A204.1 (cell line): Measurements from ENCODE around the gene NFATC1.

Experiments used
- FAIRE-seq: peaks from 2 replicates; lab custom pipeline; 2012; peaks lifted over from hg19 to GRCh38; lab: Jason Lieb, UNC

Gene NFATC1

DNA sequence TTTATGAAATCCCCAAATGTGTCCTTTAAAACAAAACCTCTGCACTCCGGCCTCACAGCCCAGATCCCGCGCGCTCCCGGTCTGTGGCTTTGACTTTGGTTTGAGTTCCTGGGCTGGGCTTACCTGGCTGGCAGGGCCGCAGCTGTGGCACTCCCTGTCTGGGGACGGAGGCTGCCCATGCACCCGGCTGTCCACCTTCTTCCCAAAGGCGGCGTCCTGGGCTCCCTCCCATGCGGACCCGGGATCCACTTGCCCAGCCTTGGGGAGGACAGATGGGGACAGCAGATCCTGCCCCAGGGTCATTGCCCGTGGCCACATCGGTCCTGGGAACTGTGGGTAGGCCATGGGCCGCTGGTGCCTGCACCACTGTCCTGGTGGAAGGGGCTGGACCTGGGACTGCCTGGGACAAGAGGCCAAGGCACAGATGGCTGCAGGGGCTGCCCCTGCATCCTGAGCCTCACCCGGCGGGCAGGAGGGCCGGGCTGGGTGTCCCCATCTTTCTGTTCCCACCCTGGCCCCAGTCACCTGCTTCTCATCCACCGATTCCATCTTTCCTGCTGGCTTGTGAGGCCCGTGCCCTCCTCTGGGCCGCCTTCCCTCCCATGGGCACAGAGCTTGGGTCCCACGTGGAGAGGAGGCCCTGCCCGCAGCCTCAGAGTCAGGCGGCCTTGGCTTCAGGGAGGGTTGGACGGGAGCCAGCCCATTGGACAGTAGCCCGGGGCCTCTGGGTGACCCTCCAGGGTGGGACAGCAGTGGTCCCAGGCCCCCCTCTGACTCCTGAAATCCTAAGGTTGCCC is 27.7 kb downstream of the NFATC1 start:
- no peak for FAIRE-seq

DNA sequence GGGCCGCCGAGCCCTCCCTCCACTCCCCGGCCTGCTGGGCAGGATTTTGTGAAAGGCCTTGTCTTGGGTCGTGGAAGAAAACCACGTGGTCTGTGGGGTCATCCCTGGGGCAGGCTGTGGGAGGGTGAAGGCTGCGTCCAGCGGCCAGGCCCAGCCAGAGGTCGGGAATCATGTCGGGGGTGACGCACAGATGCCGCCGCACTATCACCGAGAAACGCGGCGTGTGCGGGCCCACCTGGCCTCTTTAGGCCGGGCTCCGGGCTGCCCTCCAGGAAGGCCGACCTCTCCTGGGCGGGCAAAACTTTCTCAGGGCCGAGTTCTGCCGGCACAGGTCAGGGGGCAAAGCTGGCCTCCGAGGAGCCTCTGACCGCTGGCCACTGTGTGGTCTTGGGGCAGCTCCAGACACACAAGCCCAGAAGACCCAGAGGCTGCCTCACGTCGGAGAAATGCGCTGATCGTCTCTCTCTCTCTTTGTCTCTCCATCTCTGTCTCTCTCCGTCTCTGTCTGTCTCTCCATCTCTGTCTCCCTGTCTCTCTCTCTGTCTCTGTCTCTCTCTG is 28.4 kb downstream of the NFATC1 start:
- no peak for FAIRE-seq

DNA sequence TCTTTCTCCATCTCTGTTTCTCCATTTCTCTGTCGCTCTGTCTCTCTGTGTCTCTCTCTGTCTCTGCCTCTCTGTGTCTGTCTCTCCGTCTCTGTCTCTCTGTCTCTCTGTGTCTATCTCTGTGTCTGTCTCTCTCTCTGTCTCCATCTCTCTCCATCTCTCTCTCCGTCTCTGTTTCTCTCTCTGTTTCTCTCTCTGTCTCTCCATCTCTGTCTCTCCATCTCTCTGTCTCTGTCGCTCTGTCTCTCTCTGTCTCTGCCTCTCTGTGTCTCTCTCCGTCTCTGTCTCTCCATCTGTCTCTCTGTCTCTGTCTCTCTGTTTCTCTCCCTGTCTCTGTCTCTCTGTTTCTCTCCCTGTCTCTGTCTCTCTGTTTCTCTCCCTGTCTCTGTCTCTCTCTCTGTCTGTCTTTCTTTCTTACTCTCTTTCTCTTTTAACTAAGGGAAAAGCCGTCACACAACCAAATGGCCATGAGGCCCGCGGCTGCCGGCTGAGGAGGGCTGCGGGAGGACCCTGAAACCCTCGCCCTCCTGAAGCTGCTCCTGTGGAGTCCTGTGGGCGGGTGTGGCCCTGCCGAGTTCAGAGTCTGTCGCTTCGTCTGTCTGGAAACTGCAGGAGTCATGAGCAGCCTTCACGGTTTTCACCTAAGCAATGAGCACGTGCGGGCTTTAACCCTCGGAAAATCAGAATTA is 29.3 kb downstream of the NFATC1 start:
- no peak for FAIRE-seq

DNA sequence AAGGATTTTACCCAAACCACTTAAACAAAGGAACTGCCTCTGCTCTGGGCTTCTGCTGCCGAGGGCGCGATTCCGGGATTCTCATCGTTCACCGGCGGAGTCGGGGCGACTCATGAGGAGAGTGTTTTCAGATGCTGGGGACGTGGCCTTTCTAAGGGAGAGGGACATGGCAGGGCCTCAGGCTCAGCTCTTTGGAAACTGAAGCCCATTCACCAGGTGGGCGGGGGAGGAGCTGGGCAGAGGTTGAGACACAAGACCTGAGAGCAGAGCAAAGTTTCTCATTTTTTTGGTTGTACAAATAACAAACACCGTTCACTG is 29.8 kb downstream of the NFATC1 start:
- FAIRE-seq = no peak

DNA sequence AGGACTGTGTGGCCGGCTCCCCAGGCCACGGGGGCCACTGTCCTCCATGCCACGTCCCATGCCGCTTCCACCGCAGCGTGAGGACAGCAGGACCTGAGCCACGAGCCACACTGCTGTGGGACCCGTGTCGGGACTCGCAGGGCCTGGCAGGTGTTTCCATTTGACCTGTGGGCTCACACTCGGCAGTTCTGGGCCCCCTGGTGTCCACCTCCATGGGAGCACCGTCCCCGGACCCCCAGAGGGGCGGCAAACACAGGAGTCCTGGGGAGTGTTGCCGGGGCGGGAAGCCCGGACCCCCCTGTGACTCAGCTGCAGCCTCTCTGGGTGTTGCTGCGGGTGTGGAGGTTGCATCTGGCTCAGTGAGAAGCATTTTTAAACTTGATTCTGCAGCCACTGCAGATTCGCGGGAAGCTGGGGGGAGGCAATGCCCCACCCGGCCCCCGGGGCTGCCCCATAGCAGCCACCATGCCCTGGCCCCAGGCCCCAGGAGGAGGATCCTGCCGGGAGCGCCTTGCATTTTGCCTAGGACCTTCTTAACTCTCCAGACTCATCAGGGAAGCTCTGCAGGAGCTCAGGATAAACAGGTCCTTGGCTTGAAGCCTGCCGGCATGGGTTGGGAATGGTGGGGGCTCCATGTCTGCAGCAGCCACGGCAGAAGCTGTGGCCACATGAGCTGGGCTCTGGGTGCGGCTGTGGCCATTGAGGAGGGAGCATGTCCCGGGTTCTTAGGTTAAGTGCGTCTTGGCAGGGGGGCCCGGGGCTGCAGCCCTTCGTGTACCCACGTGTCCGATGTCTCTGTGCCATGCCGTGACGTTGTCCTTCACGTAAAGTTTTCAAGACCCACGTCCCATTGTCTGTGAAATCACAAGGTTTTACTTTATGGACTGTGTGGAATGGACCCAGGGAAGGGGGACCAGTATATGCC is 30.9 kb downstream of the NFATC1 start:
- FAIRE-seq = no peak

DNA sequence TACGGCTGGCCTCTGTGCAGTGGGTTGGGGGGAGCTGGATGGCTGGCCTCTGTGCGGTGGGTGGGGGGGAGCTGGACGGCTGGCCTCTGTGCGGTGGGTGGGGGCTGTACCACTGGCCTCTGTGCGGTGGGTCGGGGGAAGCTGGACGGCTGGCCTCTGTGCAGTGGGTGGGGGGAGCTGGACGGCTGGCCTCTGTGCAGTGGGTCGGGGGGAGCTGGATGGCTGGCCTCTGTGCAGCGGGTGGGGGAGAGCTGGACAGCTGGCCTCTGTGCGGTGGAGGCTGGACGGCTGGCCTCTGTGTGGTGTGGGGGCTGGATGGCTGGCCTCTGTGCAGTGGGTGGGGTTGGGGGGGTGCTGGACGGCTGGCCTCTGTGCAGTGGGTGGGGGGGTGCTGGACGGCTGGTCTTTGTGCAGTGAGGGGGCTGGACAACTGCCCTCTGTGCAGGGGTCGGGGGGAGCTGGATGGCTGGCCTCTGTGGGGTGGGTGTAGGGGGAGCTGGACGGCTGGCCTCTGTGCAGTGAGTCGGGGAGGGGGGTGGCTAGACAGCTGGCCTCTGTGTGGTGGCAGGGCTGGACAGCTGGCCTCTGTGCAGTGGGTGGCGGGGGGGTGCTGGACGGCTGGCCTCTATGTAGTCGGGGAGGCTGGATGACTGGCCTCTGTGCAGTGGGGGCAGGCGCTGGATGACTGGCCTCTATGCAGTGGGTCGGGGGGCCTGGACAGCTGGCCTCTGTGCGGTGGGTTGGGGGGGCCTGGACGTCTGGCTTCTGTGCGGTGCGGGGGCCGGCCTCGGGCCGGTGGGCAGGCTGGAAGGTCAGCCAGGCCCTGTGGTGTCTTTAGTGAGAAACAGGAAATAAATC is 31.9 kb downstream of the NFATC1 start:
- FAIRE-seq = no peak

DNA sequence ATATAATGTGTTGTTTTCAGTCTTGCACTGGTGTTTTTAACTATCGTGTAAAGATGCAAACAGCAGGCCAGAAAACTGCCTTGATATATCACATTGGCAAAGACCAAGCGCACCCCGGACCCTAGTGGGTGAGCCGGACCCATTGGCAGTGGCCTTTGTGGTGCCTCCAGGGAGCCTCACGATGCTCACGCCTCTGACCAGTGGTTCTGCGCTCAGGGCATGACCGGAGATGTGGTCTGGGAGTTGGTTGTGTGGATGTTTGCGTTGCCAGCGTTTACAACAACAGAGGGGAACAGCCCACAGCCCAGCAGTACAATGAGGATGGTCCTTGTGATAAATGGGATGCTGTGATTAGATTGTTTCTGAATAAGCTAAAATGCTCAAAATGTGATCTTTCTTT is 32.6 kb downstream of the NFATC1 start:
- no peak for FAIRE-seq

DNA sequence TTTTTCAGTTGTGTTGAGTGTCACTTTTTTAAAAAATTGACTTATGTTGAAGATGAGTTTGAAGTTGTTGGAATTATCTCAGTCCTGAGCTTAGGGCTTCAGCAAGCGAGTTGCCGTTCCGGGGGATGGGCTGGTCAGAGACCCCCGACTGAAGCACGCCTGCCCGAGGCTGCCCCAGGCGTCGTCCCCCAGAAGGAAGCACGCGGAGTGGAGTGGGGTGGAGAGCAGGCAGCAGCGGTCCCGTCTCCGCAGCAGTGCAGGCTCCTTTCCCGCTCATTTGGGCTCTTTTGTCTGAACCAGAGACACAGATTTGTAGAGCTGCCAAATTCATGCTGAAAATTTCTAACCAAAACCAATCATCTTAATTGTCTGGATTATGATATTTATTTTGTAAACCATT is 33.7 kb downstream of the NFATC1 start:
- no peak for FAIRE-seq

DNA sequence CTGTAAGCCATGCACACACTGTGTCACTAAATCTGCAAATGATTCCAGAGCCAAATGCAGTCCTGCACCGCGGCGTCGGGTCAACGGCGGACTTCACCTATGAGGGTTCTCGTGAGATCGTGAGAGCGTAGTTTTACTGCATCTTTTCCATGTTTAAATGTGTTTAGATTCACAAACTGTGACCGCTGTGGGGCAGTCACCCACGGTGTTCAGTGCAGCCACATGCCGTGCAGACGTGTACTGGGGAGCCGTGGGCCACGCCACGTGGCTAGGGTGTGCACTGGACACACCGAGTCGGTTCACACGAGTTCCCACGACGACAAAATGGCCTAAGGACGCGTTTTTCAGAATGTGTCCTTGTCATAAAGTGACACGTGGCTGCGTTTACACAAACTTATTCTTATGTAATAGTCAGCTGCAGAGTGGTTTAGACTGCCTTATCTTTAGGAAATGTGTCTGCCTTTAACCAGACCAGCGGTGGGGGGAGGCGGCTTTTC is 34.1 kb downstream of the NFATC1 start:
- no peak for FAIRE-seq

DNA sequence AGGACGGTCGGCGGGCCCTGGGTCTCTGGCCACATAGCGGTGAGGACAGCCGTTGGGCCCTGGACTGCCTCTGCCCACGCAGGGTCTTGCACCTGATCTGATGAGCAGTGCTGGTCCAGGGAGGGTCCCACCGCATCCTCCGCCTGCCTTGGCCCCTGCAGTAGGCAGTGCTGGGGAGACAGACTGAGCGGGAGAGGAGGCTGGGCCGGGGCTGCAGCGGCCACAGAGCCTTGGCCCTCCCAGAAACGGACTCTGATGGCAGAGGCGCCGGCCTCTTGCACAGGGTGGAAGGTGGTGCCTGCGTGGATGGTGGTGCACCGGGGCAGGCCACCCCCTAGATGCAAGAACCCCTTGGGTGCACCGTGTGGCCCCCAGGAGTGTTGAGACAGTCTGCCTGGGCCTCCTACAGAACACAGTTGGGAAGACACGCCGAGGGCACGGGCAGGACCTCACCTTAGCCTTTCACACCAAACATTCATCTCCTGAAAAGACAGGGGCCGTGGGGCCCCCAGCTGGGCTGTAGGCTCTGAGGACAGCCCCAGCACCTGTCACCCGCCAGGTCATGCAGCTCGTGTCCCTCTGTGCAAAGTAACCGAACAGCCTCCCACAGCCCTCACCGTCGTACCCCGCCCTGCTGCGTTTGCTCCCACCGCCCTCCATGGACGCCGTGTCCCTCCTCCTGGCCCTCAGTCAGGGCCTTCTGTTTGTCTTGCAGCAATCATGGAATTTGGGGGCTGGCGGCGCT is 36.8 kb downstream of the NFATC1 start:
- FAIRE-seq = no peak

DNA sequence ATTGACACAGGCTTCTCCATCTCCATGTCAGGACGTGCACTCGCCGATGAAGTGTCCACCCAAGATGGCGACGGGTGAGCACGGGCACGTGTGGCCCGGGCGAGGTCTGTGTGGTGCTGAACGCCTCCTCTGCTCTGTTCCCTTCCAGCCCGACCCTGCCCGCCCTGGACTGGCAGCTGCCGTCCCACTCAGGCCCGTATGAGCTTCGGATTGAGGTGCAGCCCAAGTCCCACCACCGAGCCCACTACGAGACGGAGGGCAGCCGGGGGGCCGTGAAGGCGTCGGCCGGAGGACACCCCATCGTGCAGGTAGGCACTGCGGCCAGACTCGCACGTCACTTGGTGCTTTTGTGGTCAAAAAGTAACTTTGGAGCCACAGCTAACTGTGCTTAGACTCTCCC is 37.7 kb downstream of the NFATC1 start:
- no peak for FAIRE-seq

DNA sequence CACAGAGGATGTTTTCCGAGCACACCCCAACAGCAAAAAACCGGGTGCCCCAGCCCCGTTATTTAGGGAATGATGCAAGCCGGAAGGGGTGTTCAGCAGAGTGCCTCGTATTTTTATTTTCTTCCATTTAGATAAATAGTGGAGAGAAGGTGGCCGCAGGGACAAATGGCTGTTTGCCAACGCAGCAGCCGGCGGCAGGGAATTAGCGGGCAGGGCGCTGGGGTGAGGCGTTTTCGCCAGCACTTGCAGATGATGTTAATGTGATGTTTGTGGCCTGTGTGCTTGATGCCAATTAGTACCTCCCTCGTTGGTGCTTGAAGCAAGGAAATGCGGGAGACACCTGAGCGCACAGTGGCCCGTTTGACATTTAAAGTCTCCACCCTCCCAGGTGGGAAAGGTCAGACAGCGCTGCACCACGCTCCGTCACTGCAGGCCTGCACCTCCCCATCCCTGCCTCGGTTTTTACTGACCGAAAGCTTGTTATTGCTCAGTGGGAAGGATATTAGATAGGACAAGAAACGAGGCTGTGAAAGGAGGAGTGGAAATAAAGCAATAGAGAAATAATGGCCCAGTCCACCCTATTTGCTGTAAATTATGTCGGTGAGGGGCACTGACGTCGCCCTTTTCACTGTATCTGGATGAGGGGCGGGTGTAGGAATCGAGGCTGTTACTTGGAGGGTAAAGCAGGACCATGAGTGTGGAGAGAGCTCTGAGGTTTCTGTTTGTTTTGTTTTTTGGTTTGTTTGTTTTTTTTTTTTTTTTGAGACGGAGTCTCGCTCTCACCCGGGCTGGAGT is 39.1 kb downstream of the NFATC1 start:
- no peak for FAIRE-seq

DNA sequence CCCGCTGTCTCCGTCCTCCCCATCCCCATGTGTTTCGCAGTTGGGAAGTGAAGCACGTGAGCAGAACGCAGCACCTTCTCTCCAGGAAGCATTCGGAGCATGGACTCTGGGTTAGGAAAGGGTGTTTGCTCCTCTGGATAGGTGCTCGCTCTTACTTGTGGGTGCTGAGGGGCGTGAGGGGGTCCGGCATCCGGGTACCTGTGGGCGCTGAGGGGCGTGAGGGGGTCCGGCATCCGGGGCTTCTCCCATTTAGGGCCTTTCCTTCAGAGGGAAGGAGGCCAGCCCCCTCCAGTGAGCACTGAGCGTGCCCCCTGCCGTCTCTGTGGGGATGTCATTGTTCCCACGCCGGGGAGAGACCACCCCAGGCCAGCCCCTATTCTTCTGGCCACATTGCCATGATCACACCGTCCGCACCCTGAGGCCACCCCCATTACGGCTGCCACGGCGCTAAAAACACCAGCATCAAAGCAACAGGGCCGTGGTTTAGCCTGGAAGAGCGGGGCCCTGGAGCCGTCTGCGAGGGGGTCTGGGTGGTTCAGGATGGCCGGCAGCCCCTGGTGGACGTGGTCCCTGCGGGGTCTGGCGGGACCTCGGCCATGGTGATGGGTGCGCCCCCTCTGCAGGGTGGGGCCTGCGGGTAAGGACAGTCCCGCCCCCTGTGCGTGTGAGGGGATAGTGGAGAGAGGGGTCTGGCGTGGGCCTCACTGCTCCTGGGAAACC is 41.0 kb downstream of the NFATC1 start:
- FAIRE-seq = no peak

DNA sequence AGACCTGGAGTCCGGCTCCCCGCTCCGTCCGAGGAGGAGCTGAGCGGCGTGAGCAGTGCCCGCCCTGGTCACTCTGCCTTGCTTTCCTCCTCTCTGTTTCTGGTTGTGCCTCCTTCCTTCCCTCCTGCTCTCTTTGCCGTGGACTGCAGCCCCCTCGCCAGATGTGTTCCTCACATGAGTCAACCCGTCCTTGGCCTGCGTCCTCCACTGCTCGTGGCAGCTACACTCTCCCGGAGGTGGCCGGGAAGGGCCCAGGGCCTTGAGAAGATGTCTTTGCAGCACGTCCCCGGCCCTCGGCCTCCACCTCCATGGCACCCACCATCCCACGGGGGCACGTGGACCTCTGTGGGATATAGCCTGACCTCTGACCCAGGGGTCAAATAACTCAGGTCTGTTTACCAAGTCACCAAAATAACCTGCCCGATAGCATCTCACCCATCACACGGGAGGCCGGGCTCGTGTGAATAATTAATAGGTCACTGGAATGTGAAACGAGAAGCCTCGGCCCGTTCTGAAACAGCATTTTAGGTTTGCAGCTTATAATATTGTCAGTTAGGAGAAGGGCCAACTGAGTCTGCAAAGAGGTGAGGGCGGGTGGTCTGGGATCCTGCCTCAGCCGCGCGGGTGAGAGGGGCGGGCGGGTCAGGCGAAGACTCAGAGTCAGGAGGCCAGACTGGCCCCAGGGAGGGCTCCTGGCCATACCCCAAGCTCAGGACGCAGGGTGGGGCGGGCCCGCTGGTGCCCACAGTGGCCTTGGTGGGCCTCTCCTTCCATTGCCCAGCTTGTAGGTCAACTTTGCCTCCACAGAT is 42.6 kb downstream of the NFATC1 start:
- FAIRE-seq = no peak

DNA sequence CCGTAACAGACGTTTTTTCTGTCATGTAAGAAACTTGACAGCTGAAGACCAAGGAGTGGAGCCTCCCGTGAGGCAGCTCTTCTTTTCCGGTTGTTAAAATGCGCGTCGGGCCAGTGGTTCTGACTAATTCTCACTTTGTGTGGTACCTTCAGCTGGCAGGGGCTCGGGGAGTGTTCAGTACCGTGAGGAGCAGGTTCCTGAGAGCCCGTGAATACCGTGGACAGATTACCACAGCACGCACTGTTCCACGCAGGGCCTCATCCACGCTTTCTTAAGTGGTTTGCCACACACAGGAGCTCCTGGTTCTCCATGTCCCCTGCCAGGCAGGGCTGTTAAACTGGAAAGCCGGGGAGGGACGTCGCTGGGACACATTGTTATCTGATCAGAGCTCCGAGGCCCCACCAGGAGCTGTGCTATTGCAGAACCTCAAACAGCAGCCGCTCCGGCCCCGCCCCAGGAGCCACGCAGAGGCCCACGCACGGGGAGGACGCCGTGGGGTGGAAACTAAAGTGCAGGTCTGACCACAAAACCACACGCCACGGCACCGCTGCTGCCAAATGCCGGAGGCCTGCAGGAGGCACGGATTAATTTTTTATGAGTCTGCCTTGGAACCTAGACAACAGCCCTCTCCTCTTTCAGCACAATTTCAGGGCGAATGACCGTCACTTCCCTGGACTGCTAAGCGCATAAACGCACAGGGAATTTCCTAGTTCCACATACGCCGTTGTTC is 43.3 kb downstream of the NFATC1 start:
- no peak for FAIRE-seq

DNA sequence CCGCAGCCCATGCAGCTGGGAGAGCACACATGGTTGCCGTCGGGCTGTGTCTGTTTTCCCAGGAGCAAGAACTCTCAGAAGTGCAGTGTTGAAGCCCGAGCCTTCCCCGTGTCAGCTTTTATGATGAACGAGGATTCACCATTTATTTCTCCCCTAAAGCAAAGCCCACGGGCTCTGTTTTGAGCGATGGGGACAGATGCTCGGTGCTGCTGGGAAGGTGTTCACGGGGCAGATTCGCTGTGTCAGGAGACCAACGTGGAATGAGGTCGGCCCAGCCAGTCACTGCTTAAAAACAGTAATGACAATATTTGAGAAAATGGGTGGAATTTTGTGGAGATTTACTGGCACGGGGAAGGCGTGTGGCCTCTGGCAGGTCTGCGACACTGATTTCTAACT is 43.9 kb downstream of the NFATC1 start:
- FAIRE-seq = no peak

DNA sequence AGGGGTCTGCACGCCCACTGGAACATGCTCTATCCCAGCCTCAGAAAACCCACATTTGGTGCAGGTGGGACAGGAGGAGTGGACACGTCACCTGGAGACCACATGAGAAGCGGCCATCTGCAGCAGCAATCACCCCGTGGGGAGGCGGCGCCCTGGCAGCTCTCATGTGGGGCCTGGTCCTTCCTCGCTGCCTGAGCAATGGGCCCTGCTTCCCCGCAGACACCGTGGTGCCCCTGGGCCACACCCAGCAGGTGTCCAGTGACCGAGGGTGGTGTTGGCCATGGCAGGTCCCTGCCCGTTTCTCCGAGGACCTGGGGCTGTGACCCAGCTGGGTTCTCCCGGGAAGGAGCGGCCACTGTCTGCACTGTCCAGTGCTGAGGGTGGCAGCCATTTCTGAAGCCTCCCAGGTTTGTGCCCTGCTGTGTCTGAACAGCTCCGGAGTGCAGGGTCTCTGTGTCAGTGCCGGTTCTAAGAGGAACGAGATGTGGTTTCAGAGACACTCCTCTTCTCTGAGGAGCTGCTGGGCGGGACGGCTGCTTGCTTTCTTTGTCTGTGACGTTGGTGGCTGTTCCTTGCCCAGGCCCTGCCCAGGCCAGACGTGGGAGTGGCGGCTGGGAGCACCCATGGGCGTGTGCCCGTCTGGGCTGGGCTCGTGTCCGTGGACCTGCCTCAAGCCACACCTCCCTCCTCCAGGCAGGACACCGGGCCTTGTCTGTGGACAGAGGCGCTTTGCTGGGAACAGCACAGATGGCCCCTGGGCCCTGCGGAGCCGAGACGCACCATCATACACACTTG is 44.8 kb downstream of the NFATC1 start:
- FAIRE-seq = no peak
